GM12801 (cell line): ENCODE measurements around the gene RNF182.

Experiments
- CTCF ChIP-seq: IDR thresholded peaks from one replicate; pipeline ENCODE4 v1.5.1; 2011; ENCODE audit warnings: control low read depth; ENCODE audit not compliant: insufficient read length; ENCODE audit errors: extremely low read depth

Gene RNF182

GRCh38 chr6:13946506-13946905, 21.8 kb downstream of the RNF182 start:
- TF ChIP-seq CTCF = no peak

GRCh38 chr6:13947611-13948178, 22.9 kb downstream of the RNF182 start:
- no peak for TF ChIP-seq CTCF

- no peak for TF ChIP-seq CTCF
These were observed 27.3 kb downstream of the RNF182 start for GRCh38 chr6:13952101-13952500.

DNA sequence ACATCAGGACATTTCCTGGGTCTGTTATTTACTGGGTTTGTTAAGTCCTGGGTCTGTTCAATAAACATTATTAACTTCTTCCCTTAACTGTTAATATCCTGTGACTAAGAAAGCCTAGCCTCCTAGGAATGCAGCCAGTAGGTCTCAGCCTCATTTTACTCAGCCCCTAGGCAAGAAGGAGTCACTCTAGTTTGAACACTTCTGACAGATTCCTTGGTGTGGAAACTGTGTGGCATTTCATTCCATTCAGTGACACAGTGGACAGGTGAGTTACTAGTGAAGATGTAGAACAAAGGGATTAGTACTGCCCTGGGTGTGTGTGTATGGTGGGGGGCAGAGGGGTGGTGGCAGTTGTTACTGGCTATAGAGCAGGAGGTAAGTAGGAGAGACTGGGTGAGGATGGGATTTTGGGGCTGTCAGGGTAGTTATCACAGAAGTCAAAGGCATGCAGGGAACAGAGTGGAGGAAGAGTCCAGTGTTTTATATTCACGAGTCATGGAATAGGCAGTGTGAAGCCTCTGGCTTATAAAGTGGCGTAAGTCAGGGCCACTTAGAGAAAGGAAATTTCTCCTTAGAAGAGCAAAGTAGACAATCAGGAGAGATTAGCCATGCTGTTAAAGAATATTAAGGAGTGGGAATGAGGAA, 28.4 kb downstream of the RNF182 start:
- TF ChIP-seq CTCF = no peak

- TF ChIP-seq CTCF = no peak
These were observed 40.9 kb downstream of the RNF182 start for GRCh38 chr6:13965582-13966127.

GRCh38 chr6:13971303-13971702, 46.6 kb downstream of the RNF182 start:
- TF ChIP-seq CTCF = no peak

GRCh38 chr6:13978102-13978640, 53.4 kb downstream of the RNF182 start:
- no peak for TF ChIP-seq CTCF
